Progenitor cell of endocrine pancreas (in vitro differentiated cells): ENCODE measurements around the gene TMEM121. TPM values are rescaled to one million over a fixed set of nuclear protein-coding genes. Genes with fewer than 3 reads are reported as not detected.
A peak's percentile ranks its signal among the peaks of the same experiment; 100 is the strongest.

Experiments used
- DNase-seq: peaks from one replicate; pipeline ENCODE4 v3.0.0; 2021; ENCODE audit warnings: low spot score; ENCODE audit not compliant: unreplicated experiment
- H3K27ac Mint-ChIP-seq: 2 replicates; pipeline ENCODE4 v1.8.0; 2021; ENCODE audit warnings: mild to moderate bottlenecking, moderate library complexity, mixed read lengths
- H3K27me3 Mint-ChIP-seq: 2 replicates; pipeline ENCODE4 v1.8.0; 2021; ENCODE audit warnings: mixed read lengths
- H3K36me3 Mint-ChIP-seq: 2 replicates; pipeline ENCODE4 v1.8.0; 2022; ENCODE audit warnings: mixed read lengths; ENCODE audit not compliant: insufficient read depth
- H3K4me1 Mint-ChIP-seq: 2 replicates; pipeline ENCODE4 v1.8.0; 2021; ENCODE audit warnings: low read depth, mixed read lengths
- H3K4me3 Mint-ChIP-seq: 2 replicates; pipeline ENCODE4 v1.8.0; 2021; ENCODE audit warnings: low read depth, mild to moderate bottlenecking, moderate library complexity, mixed read lengths
- H3K9me3 Mint-ChIP-seq: 2 replicates; pipeline ENCODE4 v1.8.0; 2021; ENCODE audit warnings: low read depth, mixed read lengths
- CTCF ChIP-seq: fragments of 200-600 bp; sonication (generic); IDR thresholded peaks from one replicate; pipeline ENCODE4 v1.5.0; 2021; ENCODE audit warnings: antibody characterized with exemption, mild to moderate bottlenecking; ENCODE audit not compliant: unreplicated experiment
- total RNA-seq: library from RNA; stranded (reverse); gene quantifications from 2 replicates; pipeline ENCODE4 v1.2.1, GENCODE V29; 2021

The TMEM121 gene
- total RNA-seq, 1 donor from 2014 or later, result 4.5 TPM

- peak overlapping the region; percentile 62 for H3K27ac Mint-ChIP-seq
- H3K9me3 Mint-ChIP-seq, result no peaks in the 10 kb centered on the region
- no peak for DNase-seq
- no peaks in the 10 kb centered on the region for H3K36me3 Mint-ChIP-seq
- no peaks in the 10 kb centered on the region for H3K4me1 Mint-ChIP-seq
- peak overlapping the region; percentile 61 for H3K4me3 Mint-ChIP-seq
- TF ChIP-seq CTCF, result no peak
- H3K27me3 Mint-ChIP-seq, result peaks cover 31% of the 10 kb centered on the region
These were observed 495 bp downstream of the TMEM121 start for GRCh38 chr14:105526776-105527380.

GRCh38 chr14:105527381-105527825, 1.0 kb downstream of the TMEM121 start:
- peak overlapping the region; percentile 62 for H3K27ac Mint-ChIP-seq
- H3K27me3 Mint-ChIP-seq, result peaks cover 27% of the 10 kb centered on the region
- no peaks in the 10 kb centered on the region for H3K4me1 Mint-ChIP-seq
- no peak for TF ChIP-seq CTCF
- no peak for DNase-seq
- no peaks in the 10 kb centered on the region for H3K9me3 Mint-ChIP-seq
- no peaks in the 10 kb centered on the region for H3K36me3 Mint-ChIP-seq
- peak overlapping the region; percentile 61 for H3K4me3 Mint-ChIP-seq

- H3K27me3 Mint-ChIP-seq, result peaks cover 26% of the 10 kb centered on the region
These were observed 1.6 kb downstream of the TMEM121 start for GRCh38 chr14:105527826-105528585.

GRCh38 chr14:105528586-105529318, 2.4 kb downstream of the TMEM121 start:
- no peak for TF ChIP-seq CTCF
- Mint-ChIP-seq H3K27ac (no peak overlapping the region), H3K27me3 (peaks cover 23% of the 10 kb centered on the region), H3K9me3 (no peaks in the 10 kb centered on the region), H3K4me3 (peak overlapping the region; percentile 21), H3K36me3 (no peaks in the 10 kb centered on the region), H3K4me1 (no peaks in the 10 kb centered on the region)
- no peak for DNase-seq

More at GRCh38 chr14:105527826-105528585, 1.6 kb downstream of the TMEM121 start:
- Mint-ChIP-seq H3K4me1 (no peaks in the 10 kb centered on the region), H3K27ac (no peak overlapping the region), H3K9me3 (no peaks in the 10 kb centered on the region), H3K4me3 (peak overlapping the region; percentile 61), H3K36me3 (no peaks in the 10 kb centered on the region)
- TF ChIP-seq CTCF, result peak; percentile 86
- peak; percentile 66 for DNase-seq

- no peaks in the 10 kb centered on the region for H3K4me1 Mint-ChIP-seq
- no peaks in the 10 kb centered on the region for H3K9me3 Mint-ChIP-seq
- H3K36me3 Mint-ChIP-seq, result no peaks in the 10 kb centered on the region
- no peak for DNase-seq
- peak overlapping the region; percentile 21 for H3K4me3 Mint-ChIP-seq
- peaks cover 25% of the 10 kb centered on the region for H3K27me3 Mint-ChIP-seq
- no peak overlapping the region for H3K27ac Mint-ChIP-seq
- no peak for TF ChIP-seq CTCF
These were observed 2.9 kb downstream of the TMEM121 start for GRCh38 chr14:105529319-105529568.
